K562 (cell line): Measurements from ENCODE around the gene SYNJ2. TPM values are rescaled to one million over a fixed set of nuclear protein-coding genes. Genes with fewer than 3 reads are reported as not detected.

Experiments
- BCLAF1 ChIP-seq, 2 experiments: fragments of 450-650 bp in 1 of 2; IDR thresholded peaks; 2 replicates each; pipeline ENCODE4 v1.6.1; 2011 to 2017; ENCODE audit warnings: low read depth in 2 of 2, antibody characterized with exemption in 1 of 2, borderline replicate concordance in 1 of 2, low read length in 1 of 2, mild to moderate bottlenecking in 1 of 2, mixed read lengths in 1 of 2; ENCODE audit not compliant: control insufficient read depth in 1 of 2
- CHD4 ChIP-seq: fragments of 200-600 bp; sonication (generic); IDR thresholded peaks from 3 replicates; pipeline ENCODE4 v1.6.1; 2012; ENCODE audit warnings: low read depth, mild to moderate bottlenecking, mixed read lengths, low read length, inconsistent platforms; ENCODE audit not compliant: insufficient read depth, insufficient replicate concordance, poor library complexity, severe bottlenecking
- HES1 ChIP-seq: fragments of 450-650 bp; IDR thresholded peaks from 2 replicates; pipeline ENCODE4 v1.6.1; 2016; ENCODE audit warnings: low read depth, mild to moderate bottlenecking, moderate library complexity
- ID3 ChIP-seq, 2 experiments: fragments of 250-450 bp in 1 of 2; fragments of 450-650 bp in 1 of 2; sonication (Bioruptor Pico) in 1 of 2; IDR thresholded peaks; 2 replicates each; pipeline versions ENCODE4 v1.6.1 to v1.8.0; 2016 to 2021; ENCODE audit warnings: mild to moderate bottlenecking in 2 of 2, moderate library complexity in 2 of 2, missing compliant biosample characterization in 1 of 2, missing genetic modification characterization in 1 of 2
- ILF3 ChIP-seq: fragments of 450-650 bp; IDR thresholded peaks from 2 replicates; pipeline ENCODE4 v1.6.1; 2018; ENCODE audit warnings: antibody characterized with exemption, mild to moderate bottlenecking, moderate library complexity, borderline replicate concordance
- JUND ChIP-seq, 2 experiments: IDR thresholded peaks; 2 replicates in 1 of 2; 3 replicates in 1 of 2; pipeline ENCODE4 v1.6.1; 2011; ENCODE audit warnings: borderline replicate concordance in 2 of 2, low read depth in 2 of 2, low read length in 2 of 2, improper control_type of control experiment in 1 of 2, missing biosample characterization in 1 of 2, missing genetic modification characterization in 1 of 2, missing genetic modification reagents in 1 of 2
- KAT8 ChIP-seq: fragments of 450-650 bp; IDR thresholded peaks from 2 replicates; pipeline ENCODE4 v1.6.1; 2016; ENCODE audit warnings: low read depth, mild to moderate bottlenecking
- MTA2 ChIP-seq: fragments of 450-650 bp; IDR thresholded peaks from 2 replicates; pipeline ENCODE4 v1.6.1; 2016; ENCODE audit warnings: low read depth
- TAF9B ChIP-seq: fragments of 450-650 bp; IDR thresholded peaks from 2 replicates; pipeline ENCODE4 v1.6.1; 2018; ENCODE audit warnings: mild to moderate bottlenecking; ENCODE audit not compliant: partially characterized antibody
- TFAM ChIP-seq: fragments of 250-450 bp; sonication (Bioruptor Pico); conservative IDR thresholded peaks from 2 replicates; pipeline ENCODE4 v1.5.0; 2021; ENCODE audit warnings: mild to moderate bottlenecking, moderate library complexity
- ZFP1 ChIP-seq: fragments of 450-650 bp; formaldehyde crosslinking; IDR thresholded peaks from 2 replicates; pipeline ENCODE4 v1.4.0; 2020; ENCODE audit warnings: mild to moderate bottlenecking, mixed read lengths
- ZFP91 ChIP-seq: sonication (generic); formaldehyde crosslinking; IDR thresholded peaks from 2 replicates; pipeline ENCODE4 v1.8.0; 2022; ENCODE audit warnings: mild to moderate bottlenecking, missing genetic modification reagents
- ZNF124 ChIP-seq: sonication (generic); formaldehyde crosslinking; IDR thresholded peaks from 2 replicates; pipeline ENCODE4 v1.8.1; 2022; ENCODE audit warnings: missing genetic modification reagents
- ZNF175 ChIP-seq: fragments of 200-800 bp; sonication (Bioruptor generic); IDR thresholded peaks from 2 replicates; pipeline ENCODE4 v1.6.1; 2016; ENCODE audit warnings: low read depth, mild to moderate bottlenecking, missing genetic modification characterization, missing compliant biosample characterization
- ZNF511 ChIP-seq: sonication (generic); formaldehyde crosslinking; IDR thresholded peaks from 2 replicates; pipeline ENCODE4 v1.8.0; 2022; ENCODE audit warnings: mild to moderate bottlenecking, missing genetic modification reagents
- ZNF717 ChIP-seq: fragments of 250-450 bp; sonication (Bioruptor Pico); IDR thresholded peaks from 2 replicates; pipeline ENCODE4 v1.5.0; 2021
- polyA plus RNA-seq, 8 experiments: library from polyadenylated mRNA; depleted of rRNA in 4 of 8; stranded (reverse) in 5 of 8; unstranded in 3 of 8; fragments of >200 nt; fragmentation: Nextera tagmentation in 2 of 8; fragmentation: Illumina TruSeq in 1 of 8; extraction: Ambion mirVana in 2 of 8; extraction: Trizol in 1 of 8; gene quantifications; 2 replicates each; pipeline versions ENCODE4 v1.2.1 to v1.2.3, GENCODE V29; 2011 to 2014; ENCODE audit warnings: inconsistent platforms in 1 of 8, missing spikeins in 1 of 8
- total RNA-seq, 7 experiments: library from RNA; depleted of rRNA in 6 of 7; stranded (reverse); fragments of >200 nt in 6 of 7; fragmentation: Illumina TruSeq in 2 of 7; extraction: Trizol in 2 of 7; gene quantifications; 2 replicates each; pipeline versions ENCODE4 v1.2.1 to v1.2.3, GENCODE V29; 2011 to 2021; ENCODE audit warnings: low replicate concordance in 1 of 7

Gene SYNJ2
- total and polyA plus RNA-seq, 9 of the 15 experiments (the other 6 are each of a cell fraction or from before 2014, with no cell fraction given) = 3.0 to 27.7 (median 17.8) TPM

GRCh38 chr6:158040051-158040803 is 58.6 kb downstream of the SYNJ2 start (continued):
- peak in 1 of 2 experiments; percentile 88; a peak in 1 of 4 replicates for TF ChIP-seq BCLAF1 (IDR thresholded peaks at IDR 0.05; ENCODE audit: borderline replicate concordance in 1 of 2, control insufficient read depth in 1 of 2, low read depth in 2 of 2, low read length in 1 of 2)
- TF ChIP-seq ZNF717 (CRISPR knock-in tag) = no peak
- TF ChIP-seq KAT8 = no peak
- TF ChIP-seq MTA2 = peak; percentile 84
- TF ChIP-seq TFAM (CRISPR knock-in tag) = no peak
- 0 out of 2 replicates have a peak, but pooled peaks have one; percentile 45 for TF ChIP-seq ILF3
- peak; percentile 90 for TF ChIP-seq TAF9B
- peak; percentile 69 for TF ChIP-seq CHD4
- no peak for TF ChIP-seq ID3 (CRISPR knock-in tag; IDR thresholded peaks at IDR 0.05)
- TF ChIP-seq ID3 (tag; IDR thresholded peaks at IDR 0.05) = peak; percentile 81
- 0 out of 2 replicates have a peak, but pooled peaks have one; percentile 82 for TF ChIP-seq ZNF175 (CRISPR knock-in tag)
- peak; percentile 100 for TF ChIP-seq JUND (IDR thresholded peaks at IDR 0.05; ENCODE audit: borderline replicate concordance, low read depth, low read length)
- TF ChIP-seq JUND (tag; IDR thresholded peaks at IDR 0.05; ENCODE audit: borderline replicate concordance, low read depth, low read length) = peak; percentile 99
- TF ChIP-seq ZFP1 (CRISPR knock-in tag) = no peak
- TF ChIP-seq ZNF511 (CRISPR knock-in tag) = no peak
- peak; percentile 87 for TF ChIP-seq HES1
- no peak; the same call in 1 of the 2 replicates for TF ChIP-seq ZFP91
- TF ChIP-seq ZNF124 (CRISPR knock-in tag) = no peak
